Measurements from ENCODE around the gene CACNA1C.

GRCh38 chr12:2057041-2057794, 4.4 kb downstream of the CACNA1C start:
- no peak for TF ChIP-seq GATA3 (IDR thresholded peaks at IDR 0.05; ENCODE audit: low read depth, low read length)
- no peak for TF ChIP-seq GATA2 (IDR thresholded peaks at IDR 0.05; ENCODE audit: low read depth, low read length)
